Measurements from ENCODE around the gene ESR2.
A peak's percentile ranks its signal among the peaks of the same experiment; 100 is the strongest.

ESR2 gene

DNA sequence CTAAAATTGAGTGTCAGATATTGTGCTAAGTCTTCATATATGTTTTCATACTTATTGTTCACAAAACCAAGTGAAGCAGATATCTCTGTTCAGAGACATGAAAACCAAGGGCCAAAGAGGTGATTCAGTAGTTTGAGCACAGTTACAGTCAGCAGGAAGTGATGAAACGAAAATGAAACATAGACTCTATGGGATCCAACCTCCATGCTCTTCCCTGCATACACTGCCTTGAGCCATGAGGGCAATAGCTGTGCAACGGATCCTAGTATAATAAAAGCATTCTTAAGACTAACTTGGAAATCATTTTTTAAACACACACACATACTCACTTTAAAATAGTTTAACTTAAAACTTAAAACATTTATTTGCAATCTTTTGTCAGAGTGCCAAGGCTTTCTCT lies 27.9 kb downstream of the ESR2 start:
- no peak overlapping the region for H3K4me3 ChIP-seq (replicated peaks in 1 of 2; ENCODE audit: low read depth in 2 of 2, low read length in 2 of 2)
- TF ChIP-seq, protein P1, sequence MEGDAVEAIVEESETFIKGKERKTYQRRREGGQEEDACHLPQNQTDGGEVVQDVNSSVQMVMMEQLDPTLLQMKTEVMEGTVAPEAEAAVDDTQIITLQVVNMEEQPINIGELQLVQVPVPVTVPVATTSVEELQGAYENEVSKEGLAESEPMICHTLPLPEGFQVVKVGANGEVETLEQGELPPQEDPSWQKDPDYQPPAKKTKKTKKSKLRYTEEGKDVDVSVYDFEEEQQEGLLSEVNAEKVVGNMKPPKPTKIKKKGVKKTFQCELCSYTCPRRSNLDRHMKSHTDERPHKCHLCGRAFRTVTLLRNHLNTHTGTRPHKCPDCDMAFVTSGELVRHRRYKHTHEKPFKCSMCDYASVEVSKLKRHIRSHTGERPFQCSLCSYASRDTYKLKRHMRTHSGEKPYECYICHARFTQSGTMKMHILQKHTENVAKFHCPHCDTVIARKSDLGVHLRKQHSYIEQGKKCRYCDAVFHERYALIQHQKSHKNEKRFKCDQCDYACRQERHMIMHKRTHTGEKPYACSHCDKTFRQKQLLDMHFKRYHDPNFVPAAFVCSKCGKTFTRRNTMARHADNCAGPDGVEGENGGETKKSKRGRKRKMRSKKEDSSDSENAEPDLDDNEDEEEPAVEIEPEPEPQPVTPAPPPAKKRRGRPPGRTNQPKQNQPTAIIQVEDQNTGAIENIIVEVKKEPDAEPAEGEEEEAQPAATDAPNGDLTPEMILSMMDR (IDR thresholded peaks at IDR 0.05; ENCODE audit: low read depth, low read length), result no peak
- peak; percentile 29 to 76 for DNase-seq (ENCODE audit: low read depth in 2 of 2)

DNA sequence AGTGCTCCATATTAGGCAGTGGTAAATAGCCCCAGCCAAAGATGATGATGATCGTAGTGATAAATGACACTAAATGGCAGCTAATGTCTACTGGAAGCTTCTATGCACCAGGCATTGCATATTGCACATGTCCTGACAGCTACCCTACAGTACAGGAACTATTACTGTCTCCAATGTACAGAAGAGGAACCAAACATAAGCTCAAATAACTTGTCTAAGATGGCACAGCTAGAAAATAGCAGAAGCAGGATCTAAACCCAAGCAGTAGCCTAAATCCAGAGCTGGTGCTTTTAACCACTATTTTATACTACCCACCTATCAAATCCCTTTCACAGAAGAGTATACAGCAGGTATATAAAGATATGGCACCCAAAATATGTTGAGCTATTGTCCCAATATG lies 28.9 kb downstream of the ESR2 start:
- no peak overlapping the region for H3K4me3 ChIP-seq (replicated peaks in 1 of 2; ENCODE audit: low read depth in 2 of 2, low read length in 2 of 2)
- DNase-seq (ENCODE audit: low read depth in 2 of 2), result no peak
- TF ChIP-seq, protein P1 (IDR thresholded peaks at IDR 0.05; ENCODE audit: low read depth, low read length), result no peak

DNA sequence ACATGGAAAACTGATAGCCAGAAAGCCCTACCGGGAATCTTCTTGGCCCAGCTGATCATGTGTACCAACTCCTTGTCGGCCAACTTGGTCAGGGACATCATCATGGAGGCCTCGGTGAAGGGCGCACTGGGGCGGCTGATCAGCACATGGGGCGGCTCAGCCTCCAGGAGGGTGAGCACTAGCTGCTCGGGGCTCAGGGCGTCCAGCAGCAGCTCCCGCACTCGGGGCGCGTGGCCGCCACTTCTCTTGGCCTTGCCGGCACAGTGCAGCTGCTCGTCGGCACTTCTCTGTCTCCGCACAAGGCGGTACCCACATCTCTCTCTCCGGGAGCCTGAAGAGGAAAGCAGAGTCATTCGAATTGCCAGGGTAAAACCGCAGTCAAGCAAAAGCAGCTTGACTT lies 33.8 kb downstream of the ESR2 start:
- TF ChIP-seq, protein P1 (IDR thresholded peaks at IDR 0.05; ENCODE audit: low read depth, low read length), result no peak
- no peak for DNase-seq (ENCODE audit: low read depth in 2 of 2)
- H3K4me3 ChIP-seq (replicated peaks in 1 of 2; ENCODE audit: low read depth in 2 of 2, low read length in 2 of 2), result no peak overlapping the region

DNA sequence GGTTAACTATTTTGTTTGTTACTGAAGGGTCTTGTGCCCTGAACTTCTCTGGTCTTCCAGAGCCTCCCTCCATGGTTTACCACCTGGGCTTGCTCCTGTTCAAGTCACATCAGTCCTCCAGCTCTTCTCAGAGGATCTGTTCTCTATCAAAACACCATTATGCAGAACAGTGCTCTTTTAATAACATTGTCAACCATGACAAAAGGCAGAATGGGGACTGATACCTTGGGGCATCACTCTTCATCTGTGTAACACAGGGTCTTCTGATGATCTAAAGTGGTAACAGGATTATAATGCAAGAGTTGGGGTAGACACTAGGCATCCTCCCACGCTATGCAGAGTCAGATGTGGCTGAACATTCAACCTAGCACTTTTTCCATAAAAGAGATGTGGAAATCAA lies 38.4 kb downstream of the ESR2 start:
- H3K4me3 ChIP-seq (replicated peaks in 1 of 2; ENCODE audit: low read depth in 2 of 2, low read length in 2 of 2), result no peak overlapping the region
- no peak for DNase-seq (ENCODE audit: low read depth in 2 of 2)
- TF ChIP-seq, protein P1 (IDR thresholded peaks at IDR 0.05; ENCODE audit: low read depth, low read length), result no peak

DNA sequence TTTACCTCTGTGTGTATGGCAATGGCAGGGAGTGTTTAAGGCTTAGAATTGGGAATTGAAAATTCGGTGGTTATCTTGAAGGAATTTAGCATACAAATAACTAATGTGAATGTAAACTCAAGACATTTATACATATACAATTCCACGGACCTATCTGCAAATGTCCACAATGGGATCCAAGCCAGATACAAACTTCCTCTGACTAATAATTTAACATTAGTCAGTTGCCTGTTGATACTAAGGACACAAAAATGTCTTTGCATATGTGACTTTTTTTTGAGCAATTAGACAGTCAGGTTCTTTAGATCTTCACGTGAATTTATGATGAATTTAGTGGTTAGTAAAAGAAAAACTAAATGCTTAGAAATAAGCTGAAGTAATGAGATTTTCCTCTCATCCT lies 40.5 kb downstream of the ESR2 start:
- DNase-seq (ENCODE audit: low read depth in 2 of 2), result peak; percentile 39 to 76
- TF ChIP-seq, protein P1 (IDR thresholded peaks at IDR 0.05; ENCODE audit: low read depth, low read length), result no peak
- no peak overlapping the region for H3K4me3 ChIP-seq (replicated peaks in 1 of 2; ENCODE audit: low read depth in 2 of 2, low read length in 2 of 2)

DNA sequence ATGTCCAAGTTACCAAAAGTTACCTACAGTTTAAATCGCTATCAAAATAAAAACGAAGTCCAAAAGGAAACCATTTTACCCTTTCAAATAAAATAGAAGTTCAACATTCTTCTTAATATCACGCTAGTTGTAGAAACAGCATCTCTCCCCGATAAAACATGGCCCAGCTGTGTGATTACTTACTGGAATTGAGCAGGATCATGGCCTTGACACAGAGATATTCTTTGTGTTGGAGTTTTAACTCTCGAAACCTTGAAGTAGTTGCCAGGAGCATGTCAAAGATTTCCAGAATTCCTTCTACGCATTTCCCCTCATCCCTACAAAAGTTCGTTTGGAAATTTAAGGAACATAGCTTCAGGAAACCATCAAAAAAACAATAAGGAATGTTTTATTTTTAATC lies 44.8 kb downstream of the ESR2 start:
- TF ChIP-seq, protein P1 (IDR thresholded peaks at IDR 0.05; ENCODE audit: low read depth, low read length), result no peak
- DNase-seq (ENCODE audit: low read depth in 2 of 2), result peak in 1 of 2 donors; percentile 73
- H3K4me3 ChIP-seq (replicated peaks in 1 of 2; ENCODE audit: low read depth in 2 of 2, low read length in 2 of 2), result no peak overlapping the region

DNA sequence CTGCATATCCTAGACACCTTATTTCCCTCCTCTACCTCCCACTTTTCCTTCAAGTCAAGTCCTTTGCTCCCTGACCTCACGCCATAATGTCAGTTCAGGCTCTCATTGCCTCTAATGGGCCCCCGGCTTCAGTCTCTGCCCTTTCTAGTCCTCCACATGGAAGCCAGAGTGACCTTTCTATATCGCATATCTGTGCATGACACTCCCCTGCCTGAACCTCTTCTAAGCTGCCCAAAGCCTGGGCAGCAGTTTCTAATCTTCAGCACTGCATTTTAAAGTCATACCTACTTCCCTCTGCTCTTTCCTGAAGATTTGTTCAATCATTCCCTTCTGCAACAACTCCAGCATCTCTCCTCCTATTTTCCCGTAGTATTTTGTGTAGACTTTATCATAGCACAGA lies 45.5 kb downstream of the ESR2 start:
- TF ChIP-seq, protein P1 (IDR thresholded peaks at IDR 0.05; ENCODE audit: low read depth, low read length), result no peak
- no peak overlapping the region for H3K4me3 ChIP-seq (replicated peaks in 1 of 2; ENCODE audit: low read depth in 2 of 2, low read length in 2 of 2)
- DNase-seq (ENCODE audit: low read depth in 2 of 2), result no peak

Data from cardiac fibroblast (primary cell).